Mesendoderm (in vitro differentiated cells): ENCODE data around the gene AGAP3.

Experiments used
- DNase-seq: peaks from one replicate; pipeline ENCODE4 v3.0.0; 2013
- H2AK5ac ChIP-seq: 2 replicates; pipeline ENCODE4 v1.6.1; 2013; ENCODE audit warnings: low read length, inconsistent platforms
- H2BK120ac ChIP-seq: 2 replicates; pipeline ENCODE4 v1.6.1; 2013; ENCODE audit warnings: low read depth, mild to moderate bottlenecking, low read length, moderate library complexity, mixed read lengths
- H2BK15ac ChIP-seq: replicated peaks from 2 replicates; pipeline ENCODE4 v1.6.1; 2013; ENCODE audit warnings: low read depth, mild to moderate bottlenecking, moderate library complexity
- H2BK5ac ChIP-seq: 2 replicates; pipeline ENCODE4 v1.6.1; 2013; ENCODE audit warnings: low read length, inconsistent platforms
- H3K18ac ChIP-seq: 2 replicates; pipeline ENCODE4 v1.6.1; 2013; ENCODE audit warnings: mild to moderate bottlenecking, low read length, mixed read lengths
- H3K23ac ChIP-seq: one replicate; pipeline ENCODE4 v1.6.1; 2013; ENCODE audit warnings: low read length
- H3K27ac ChIP-seq: 2 replicates; pipeline ENCODE4 v1.5.1; 2013; ENCODE audit warnings: low read depth, mild to moderate bottlenecking, inconsistent platforms, low read length, moderate library complexity
- H3K27me3 ChIP-seq: 2 replicates; pipeline ENCODE4 v1.6.1; 2013; ENCODE audit warnings: low read length, control low read depth, mild to moderate bottlenecking, inconsistent platforms; ENCODE audit not compliant: insufficient read depth, poor library complexity
- H3K36me3 ChIP-seq: 2 replicates; pipeline ENCODE4 v1.6.1; 2013; ENCODE audit warnings: low read length, inconsistent platforms; ENCODE audit not compliant: control insufficient read depth, insufficient read depth
- H3K4ac ChIP-seq: one replicate; pipeline ENCODE4 v1.6.1; 2013; ENCODE audit warnings: low read depth, mild to moderate bottlenecking, low read length, moderate library complexity
- H3K4me1 ChIP-seq: 2 replicates; pipeline ENCODE4 v1.6.1; 2013; ENCODE audit warnings: low read depth, low read length, inconsistent platforms; ENCODE audit not compliant: control insufficient read depth
- H3K4me2 ChIP-seq: 2 replicates; pipeline ENCODE4 v1.6.1; 2013; ENCODE audit warnings: low read length
- H3K4me3 ChIP-seq: 2 replicates; pipeline ENCODE4 v1.5.1; 2013; ENCODE audit warnings: mild to moderate bottlenecking, low read length
- H3K56ac ChIP-seq: one replicate; pipeline ENCODE4 v1.6.1; 2013; ENCODE audit warnings: low read length
- H3K79me1 ChIP-seq: 2 replicates; pipeline ENCODE4 v1.6.1; 2013; ENCODE audit warnings: low read length, inconsistent platforms
- H3K79me2 ChIP-seq: 2 replicates; pipeline ENCODE4 v1.6.1; 2013; ENCODE audit warnings: mild to moderate bottlenecking, low read length; ENCODE audit not compliant: control insufficient read depth, insufficient read depth
- H3K9ac ChIP-seq: 2 replicates; pipeline ENCODE4 v1.6.1; 2013; ENCODE audit warnings: low read length, inconsistent platforms
- H4K5ac ChIP-seq: one replicate; pipeline ENCODE4 v1.6.1; 2013; ENCODE audit warnings: low read length
- H4K8ac ChIP-seq: one replicate; pipeline ENCODE4 v1.6.1; 2013; ENCODE audit warnings: low read depth, mild to moderate bottlenecking, control low read depth, low read length, moderate library complexity
- WGBS: extraction: QIAGEN DNeasy Blood & Tissue Kit; methylation state at CpG from one replicate; pipeline ENCODE4 v1.1.7; 2013; ENCODE audit warnings: low lambda C conversion rate, missing lambda C conversion rate; ENCODE audit not compliant: insufficient coverage; ENCODE audit errors: extremely low coverage; 5-methylcytosine and 5-hydroxymethylcytosine counted together

Gene AGAP3

GRCh38 chr7:151176401-151176800 lies 90.1 kb downstream of the AGAP3 start:
- Histone ChIP-seq H3K23ac (no peak overlapping the region), H3K4me3 (no peak overlapping the region), H3K18ac (no peak overlapping the region), H3K79me2 (no peaks in the 10 kb centered on the region), H3K27me3 (peaks cover 5% of the 10 kb centered on the region), H3K36me3 (no peaks in the 10 kb centered on the region), H3K79me1 (no peaks in the 10 kb centered on the region), H2AK5ac (no peak overlapping the region), H3K56ac (no peak overlapping the region), H3K4me2 (no peak overlapping the region), H2BK15ac (no peak overlapping the region), H3K9ac (no peak overlapping the region), H3K4ac (no peak overlapping the region), H4K8ac (no peak overlapping the region), H3K27ac (no peak overlapping the region), H2BK5ac (no peak overlapping the region), H2BK120ac (no peak overlapping the region), H4K5ac (no peak overlapping the region), H3K4me1 (no peaks in the 10 kb centered on the region)
- no peak for DNase-seq
- no CpG with 5 or more reads among the region's 9 CpGs for WGBS

DNA sequence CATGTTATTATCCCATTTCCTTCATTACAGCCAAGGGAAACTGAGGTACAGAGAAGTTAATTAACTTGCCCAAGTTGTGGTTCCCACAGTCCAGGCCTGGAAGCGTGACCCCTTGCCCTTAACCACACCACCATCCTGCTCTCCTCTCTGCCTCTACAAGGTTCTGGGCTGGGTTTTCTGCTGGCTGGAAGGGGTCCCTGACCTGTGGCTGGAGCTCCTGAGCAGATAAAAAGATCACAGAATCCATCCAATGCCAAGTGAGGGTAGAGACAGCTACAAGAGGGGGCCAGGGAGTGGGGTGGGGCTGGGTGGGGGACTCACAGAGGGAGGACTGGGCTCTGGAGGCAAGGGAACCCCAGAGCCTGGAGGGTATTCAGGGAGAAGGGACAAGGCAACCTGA lies 91.0 kb downstream of the AGAP3 start:
- no peak overlapping the region for H2BK5ac ChIP-seq
- no peak overlapping the region for H3K18ac ChIP-seq
- no CpG with 5 or more reads among the region's 1 CpG for WGBS
- no peaks in the 10 kb centered on the region for H3K79me2 ChIP-seq
- H3K4me3 ChIP-seq = no peak overlapping the region
- H3K4me2 ChIP-seq = no peak overlapping the region
- H3K4me1 ChIP-seq = no peaks in the 10 kb centered on the region
- H3K4ac ChIP-seq = no peak overlapping the region
- no peak overlapping the region for H2AK5ac ChIP-seq
- no peak overlapping the region for H2BK120ac ChIP-seq
- no peak overlapping the region for H3K56ac ChIP-seq
- no peak overlapping the region for H4K5ac ChIP-seq
- no peak for DNase-seq
- no peak overlapping the region for H4K8ac ChIP-seq
- peaks cover 5% of the 10 kb centered on the region for H3K27me3 ChIP-seq
- no peak overlapping the region for H2BK15ac ChIP-seq
- H3K23ac ChIP-seq = no peak overlapping the region
- no peaks in the 10 kb centered on the region for H3K36me3 ChIP-seq
- no peak overlapping the region for H3K9ac ChIP-seq
- H3K27ac ChIP-seq = no peak overlapping the region
- no peaks in the 10 kb centered on the region for H3K79me1 ChIP-seq

- H2AK5ac ChIP-seq = no peak overlapping the region
- no CpG with 5 or more reads among the region's 9 CpGs for WGBS
- no peak for DNase-seq
Observed at GRCh38 chr7:151178236-151178635, 92.0 kb downstream of the AGAP3 start.

GRCh38 chr7:151178831-151179230 lies 92.6 kb downstream of the AGAP3 start:
- no peak overlapping the region for H3K9ac ChIP-seq
- H3K36me3 ChIP-seq = no peaks in the 10 kb centered on the region
- no peak for DNase-seq
- H3K18ac ChIP-seq = no peak overlapping the region
- H3K27me3 ChIP-seq = no peaks in the 10 kb centered on the region
- no peak overlapping the region for H3K4me2 ChIP-seq
- H3K79me2 ChIP-seq = no peaks in the 10 kb centered on the region
- H2BK120ac ChIP-seq = no peak overlapping the region
- H3K27ac ChIP-seq = no peak overlapping the region
- no peaks in the 10 kb centered on the region for H3K79me1 ChIP-seq
- no peaks in the 10 kb centered on the region for H3K4me1 ChIP-seq
- no peak overlapping the region for H3K23ac ChIP-seq
- no peak overlapping the region for H4K5ac ChIP-seq
- H2BK15ac ChIP-seq = no peak overlapping the region
- no peak overlapping the region for H4K8ac ChIP-seq
- no peak overlapping the region for H3K4me3 ChIP-seq
- no peak overlapping the region for H3K4ac ChIP-seq
- H2BK5ac ChIP-seq = no peak overlapping the region
- H3K56ac ChIP-seq = peak overlapping the region; percentile 3
- no CpG with 5 or more reads among the region's 2 CpGs for WGBS
- no peak overlapping the region for H2AK5ac ChIP-seq

More at GRCh38 chr7:151178236-151178635, 92.0 kb downstream of the AGAP3 start:
- Histone ChIP-seq H4K5ac (no peak overlapping the region), H2BK120ac (no peak overlapping the region), H3K4me1 (no peaks in the 10 kb centered on the region), H3K27me3 (peaks cover 1% of the 10 kb centered on the region), H2BK15ac (no peak overlapping the region), H3K79me2 (no peaks in the 10 kb centered on the region), H2BK5ac (no peak overlapping the region), H3K4ac (no peak overlapping the region), H3K79me1 (no peaks in the 10 kb centered on the region), H3K18ac (no peak overlapping the region), H3K56ac (no peak overlapping the region), H4K8ac (no peak overlapping the region), H3K27ac (no peak overlapping the region), H3K9ac (no peak overlapping the region), H3K23ac (no peak overlapping the region), H3K4me2 (no peak overlapping the region), H3K36me3 (no peaks in the 10 kb centered on the region), H3K4me3 (no peak overlapping the region)

DNA sequence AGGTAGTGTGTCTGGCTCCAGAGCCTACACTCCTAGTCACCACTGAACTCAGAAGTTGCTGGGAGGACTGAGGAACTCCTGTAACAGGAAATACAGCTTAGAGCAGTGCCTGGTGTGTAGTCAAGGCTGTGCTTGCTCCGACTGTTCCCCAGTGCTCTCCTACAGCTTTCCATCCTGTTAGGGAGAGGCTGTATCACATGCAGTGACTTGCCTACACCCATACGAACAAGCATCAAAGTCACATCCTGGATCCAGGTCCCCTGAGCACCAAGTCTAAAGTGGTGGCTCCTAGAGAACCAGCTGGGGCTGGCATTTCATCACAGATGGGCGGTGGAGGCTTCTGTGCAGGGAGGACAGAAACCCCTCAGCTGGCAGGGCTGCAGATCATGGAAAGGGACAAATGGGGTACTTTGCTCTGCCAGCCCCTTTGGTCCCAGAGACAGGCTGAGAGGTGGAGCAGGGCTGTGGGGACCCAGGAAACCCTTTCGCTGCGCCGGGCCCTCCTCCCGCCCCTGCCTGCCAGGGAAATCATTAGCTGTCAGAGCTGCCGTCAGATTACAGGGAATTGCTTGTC lies 93.1 kb downstream of the AGAP3 start:
- Histone ChIP-seq H3K27me3 (no peaks in the 10 kb centered on the region), H2BK120ac (no peak overlapping the region), H3K23ac (no peak overlapping the region), H2BK5ac (no peak overlapping the region), H3K27ac (no peak overlapping the region), H3K79me1 (no peaks in the 10 kb centered on the region), H4K8ac (no peak overlapping the region), H3K18ac (no peak overlapping the region), H2BK15ac (no peak overlapping the region), H3K4me3 (no peak overlapping the region), H3K56ac (no peak overlapping the region), H3K36me3 (no peaks in the 10 kb centered on the region), H3K4me2 (no peak overlapping the region), H3K9ac (no peak overlapping the region), H3K79me2 (no peaks in the 10 kb centered on the region), H3K4me1 (no peaks in the 10 kb centered on the region), H2AK5ac (no peak overlapping the region), H3K4ac (no peak overlapping the region), H4K5ac (no peak overlapping the region)
- no peak for DNase-seq
- no CpG with 5 or more reads among the region's 8 CpGs for WGBS

DNA sequence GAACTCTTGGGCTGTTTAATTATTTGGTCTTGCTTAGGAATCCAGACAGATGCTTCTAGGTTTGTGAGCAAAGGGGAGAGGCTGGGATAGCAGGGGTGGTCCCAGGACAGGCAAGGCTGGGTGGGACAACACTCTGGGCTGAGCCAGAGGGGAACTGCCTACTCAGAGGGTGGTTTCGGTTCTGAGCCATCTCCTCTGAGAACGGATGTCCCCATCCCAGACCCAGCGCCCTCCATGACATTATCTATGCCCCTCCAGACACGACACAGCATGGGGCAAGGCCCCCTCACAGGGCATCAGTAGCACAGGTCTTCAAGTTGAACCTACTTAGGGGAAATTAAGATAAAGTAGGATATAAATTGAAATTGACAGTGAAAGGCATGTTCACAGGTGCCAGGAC lies 93.7 kb downstream of the AGAP3 start:
- H4K5ac ChIP-seq = no peak overlapping the region
- no peaks in the 10 kb centered on the region for H3K27me3 ChIP-seq
- no peak overlapping the region for H2BK120ac ChIP-seq
- no peak overlapping the region for H3K18ac ChIP-seq
- H3K36me3 ChIP-seq = no peaks in the 10 kb centered on the region
- no peak overlapping the region for H4K8ac ChIP-seq
- H2AK5ac ChIP-seq = no peak overlapping the region
- no peak overlapping the region for H2BK5ac ChIP-seq
- DNase-seq = no peak
- H3K9ac ChIP-seq = no peak overlapping the region
- no peaks in the 10 kb centered on the region for H3K79me1 ChIP-seq
- no peaks in the 10 kb centered on the region for H3K79me2 ChIP-seq
- no peak overlapping the region for H3K23ac ChIP-seq
- no peak overlapping the region for H2BK15ac ChIP-seq
- H3K27ac ChIP-seq = no peak overlapping the region
- WGBS = no CpG with 5 or more reads among the region's 4 CpGs
- H3K56ac ChIP-seq = no peak overlapping the region
- H3K4me3 ChIP-seq = no peak overlapping the region
- no peaks in the 10 kb centered on the region for H3K4me1 ChIP-seq
- H3K4ac ChIP-seq = no peak overlapping the region
- H3K4me2 ChIP-seq = no peak overlapping the region
